Ureter (tissue), 1 donor: ENCODE data around the gene CPE. TPM values are rescaled to one million over a fixed set of nuclear protein-coding genes. Genes with fewer than 3 reads are reported as not detected.
"Not testable (repeated sequence)": the region's sequence is repeated elsewhere in the genome, so short reads cannot be mapped to it uniquely, and the experiment has no call there.

Source experiments
- DNase-seq: peaks from one replicate; pipeline ENCODE4 v3.0.0-alpha.2; 2020; ENCODE audit warnings: low spot score
- total RNA-seq: library from RNA; stranded (reverse); gene quantifications from one replicate; pipeline ENCODE4 v1.2.4, GENCODE V29; 2023
- donor health status: DM: yes; HTN: yes; CAD: no.

Gene CPE
- total RNA-seq, 1 donor from 2014 or later = 70.4 TPM

- DNase-seq = no peak
These were observed 85.6 kb downstream of the CPE start for GRCh38 chr4:165464376-165464775.

GRCh38 chr4:165464813-165465381 is 86.1 kb downstream of the CPE start:
- no peak for DNase-seq

- DNase-seq = no peak
These were observed 91.2 kb downstream of the CPE start for GRCh38 chr4:165470009-165470408.

- no peak for DNase-seq
These were observed 94.3 kb downstream of the CPE start for GRCh38 chr4:165472943-165473676.

DNA sequence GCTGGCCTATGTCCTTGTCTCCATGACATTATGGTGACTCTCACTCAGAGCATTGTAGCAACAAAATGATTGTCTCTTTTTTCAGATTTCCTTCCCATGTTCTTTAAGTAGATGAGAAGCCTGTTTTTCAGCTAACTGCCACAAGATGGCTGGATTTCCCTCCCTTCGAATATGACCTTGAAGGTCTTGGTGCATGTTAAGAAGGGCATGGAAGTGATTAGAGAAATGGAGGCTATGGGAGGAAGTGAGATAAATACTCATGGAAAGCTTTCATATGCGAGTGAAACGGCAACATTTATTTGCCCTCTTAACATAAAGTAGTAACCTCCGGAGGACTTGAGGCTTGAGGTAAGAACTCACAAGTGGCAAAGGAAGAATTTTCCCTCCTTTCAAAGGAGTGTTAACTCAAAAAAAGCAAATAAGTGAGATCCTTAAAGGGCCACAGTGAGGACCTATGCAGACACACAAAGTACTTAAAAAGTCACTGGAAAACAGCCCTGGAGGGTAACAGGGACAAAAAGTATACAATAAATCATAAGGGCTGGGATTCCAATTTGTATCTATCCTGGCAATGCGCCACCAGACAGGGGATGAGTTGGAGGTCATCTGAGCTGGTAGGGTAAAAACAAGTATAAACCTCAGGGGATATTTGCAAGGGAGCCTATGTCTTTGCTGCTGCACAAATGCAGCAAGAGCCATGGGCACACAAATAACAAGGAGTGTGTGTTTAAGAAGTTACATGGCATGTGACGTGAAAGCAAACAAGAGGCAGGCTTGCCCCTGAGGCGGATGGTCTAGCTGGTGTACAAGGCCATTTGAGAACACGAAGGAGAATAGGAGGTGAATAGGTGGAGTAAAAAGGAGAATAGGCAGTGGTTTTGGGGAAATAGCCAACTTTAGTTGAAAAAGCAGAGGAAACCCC is 96.2 kb downstream of the CPE start:
- DNase-seq = no peak

DNA sequence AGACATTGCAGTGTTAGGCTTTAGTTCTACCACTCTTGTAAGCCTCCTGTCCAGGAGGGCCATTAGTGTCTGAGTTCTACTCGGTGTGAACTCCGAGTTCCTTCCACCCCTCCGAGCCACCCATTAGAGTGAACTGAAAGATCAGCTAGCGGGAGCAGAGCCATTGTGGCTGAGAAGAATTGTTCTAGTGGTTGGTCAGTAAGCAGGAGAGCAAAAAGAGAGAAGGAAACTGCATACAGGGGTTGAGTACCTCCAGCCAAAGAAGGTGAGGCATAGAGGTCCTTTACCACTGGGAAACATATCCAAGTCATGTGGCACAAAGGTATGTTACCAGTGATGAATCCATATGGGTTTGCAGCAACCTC is 96.9 kb downstream of the CPE start:
- DNase-seq = no peak

DNA sequence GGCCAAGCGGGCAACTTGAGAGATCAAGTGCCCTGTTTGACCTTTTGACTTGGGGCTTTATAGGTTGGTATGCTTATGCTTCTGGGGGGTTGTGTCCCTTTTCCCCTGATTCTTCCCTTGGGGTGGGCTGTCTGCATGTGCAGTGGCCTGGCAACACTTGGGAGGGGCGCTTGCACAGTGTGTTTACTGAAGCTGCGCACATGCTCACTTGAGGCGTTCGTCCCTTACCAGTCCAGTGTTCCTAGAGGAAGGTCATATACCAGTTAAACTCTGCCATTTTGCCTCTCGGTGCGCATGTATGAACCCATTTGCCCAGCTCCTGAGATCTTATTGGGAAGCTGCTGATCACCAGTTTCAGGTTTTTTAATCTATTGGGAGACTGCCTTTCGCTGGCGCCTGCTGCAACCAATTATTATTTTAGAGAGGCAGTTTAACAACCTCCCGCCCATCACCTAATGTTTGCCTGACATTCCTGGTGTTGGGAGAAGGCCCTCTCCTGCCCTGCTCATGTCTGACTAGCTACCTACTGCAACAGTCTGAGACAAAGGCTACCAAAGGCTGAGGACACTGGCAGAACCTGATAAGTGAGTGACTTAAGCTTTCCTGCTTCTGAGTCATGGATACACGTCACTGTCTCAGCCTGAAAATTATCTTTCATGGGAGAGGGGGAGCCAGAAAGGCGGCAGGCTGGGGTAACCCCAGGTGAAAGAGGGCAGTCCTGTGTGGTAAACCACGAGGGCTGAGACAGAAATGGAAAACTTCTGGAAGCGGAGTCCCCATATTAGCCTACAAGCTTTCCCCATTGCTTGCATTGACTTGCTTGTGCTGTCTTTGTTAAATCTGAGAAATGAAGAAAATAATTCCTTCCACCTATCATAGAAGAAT is 97.6 kb downstream of the CPE start:
- peak; percentile 60 for DNase-seq

- DNase-seq = no peak
These were observed 99.0 kb downstream of the CPE start for GRCh38 chr4:165477799-165478198.

- DNase-seq = no peak
These were observed 99.5 kb downstream of the CPE start for GRCh38 chr4:165478260-165478659.

DNA sequence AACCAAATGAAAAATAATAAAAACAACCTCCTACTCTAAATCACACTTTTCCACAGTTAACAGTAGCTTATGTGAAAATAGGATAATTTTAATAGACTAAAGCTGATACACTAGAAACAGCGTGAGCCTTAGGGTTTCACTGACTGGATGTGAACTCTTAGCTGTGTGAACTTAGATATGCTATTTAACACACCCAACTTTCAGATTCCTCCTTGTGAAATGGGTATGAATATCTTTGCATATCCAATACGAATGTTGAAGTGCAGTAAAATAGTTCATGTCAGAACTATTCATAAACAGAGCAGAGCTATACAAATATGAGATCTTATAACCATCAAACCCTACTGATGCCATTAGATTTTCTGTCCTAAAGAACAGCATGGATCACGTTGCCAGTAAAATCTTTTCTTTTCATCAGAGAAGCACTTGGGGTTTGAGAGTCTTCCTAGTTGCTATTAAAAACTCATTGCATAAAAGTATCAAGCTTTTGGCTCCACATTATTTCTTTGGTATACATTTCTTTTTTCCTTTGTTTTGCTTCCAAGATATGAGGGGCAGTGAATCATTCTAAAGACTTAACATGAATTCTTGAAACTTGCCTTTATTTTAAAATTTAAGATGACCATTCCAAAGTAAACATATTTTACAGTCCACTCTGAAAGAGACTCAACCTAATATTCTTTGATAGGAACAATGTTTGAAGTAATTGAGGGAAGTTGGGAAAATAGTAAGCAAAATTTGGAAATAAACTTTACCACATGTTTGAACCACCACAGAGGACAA is 102.4 kb downstream of the CPE start:
- DNase-seq = no peak

DNA sequence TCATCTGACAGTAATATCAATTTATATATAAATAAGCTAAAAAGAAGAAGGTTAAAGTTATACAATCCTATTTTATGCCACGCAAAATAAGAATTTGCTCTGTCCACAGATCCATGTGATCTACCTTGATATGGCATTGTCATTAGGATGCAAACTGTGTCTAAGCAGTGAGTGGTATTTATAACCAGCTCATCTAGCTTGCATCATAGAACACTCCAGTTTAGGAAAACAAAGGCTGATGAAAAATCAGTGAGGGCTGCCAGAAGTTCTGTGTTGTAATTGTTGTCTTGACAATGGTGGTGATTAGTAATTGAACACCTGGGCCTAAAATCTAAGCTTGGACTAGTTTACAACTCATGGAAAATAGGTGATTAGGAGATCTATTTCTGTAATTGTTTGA is 111.0 kb downstream of the CPE start:
- DNase-seq = no peak

DNA sequence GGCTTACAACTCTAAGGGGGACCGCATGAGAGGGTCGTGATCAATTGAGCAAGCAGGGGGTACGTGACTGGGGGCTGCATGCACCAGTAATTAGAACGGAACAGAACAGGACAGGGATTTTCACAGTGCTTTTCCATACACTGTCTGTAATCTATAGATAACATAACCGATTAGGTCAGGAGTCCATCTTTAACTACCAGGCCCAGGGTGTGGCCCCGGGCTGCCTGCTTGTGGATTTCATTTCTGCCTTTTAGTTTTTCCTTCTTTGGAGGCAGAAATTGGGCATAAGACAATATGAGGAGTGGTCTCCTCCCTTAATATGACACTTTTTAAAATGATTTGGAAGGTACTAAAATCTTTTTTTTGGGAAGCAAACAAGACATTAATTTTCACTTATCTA is 113.8 kb downstream of the CPE start:
- DNase-seq = not testable (repeated sequence)

DNA sequence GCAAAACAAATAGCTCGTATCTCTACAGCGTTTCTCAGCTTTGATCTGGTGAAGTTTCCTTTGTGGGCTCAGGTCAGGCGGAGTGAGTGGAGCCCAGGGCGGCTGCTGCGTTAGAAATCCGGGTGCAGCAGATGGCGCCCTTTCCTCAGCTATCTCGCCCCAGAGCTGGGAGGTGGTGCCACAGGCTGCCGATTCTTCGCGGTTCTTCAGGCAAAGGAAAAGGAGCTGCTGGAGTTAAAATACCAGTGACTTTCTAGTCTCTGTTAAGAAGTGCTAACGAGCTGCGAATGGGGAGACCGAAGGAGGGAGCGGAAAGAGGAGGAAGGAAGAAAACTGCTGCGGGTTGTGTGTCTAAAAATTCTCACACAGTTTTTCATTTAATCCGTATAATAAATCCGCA is 114.6 kb downstream of the CPE start:
- peak; percentile 64 for DNase-seq

GRCh38 chr4:165502916-165503907 is 124.4 kb downstream of the CPE start:
- DNase-seq = no peak

GRCh38 chr4:165504184-165504583 is 125.4 kb downstream of the CPE start:
- DNase-seq = no peak

- no peak for DNase-seq
These were observed 127.4 kb downstream of the CPE start for GRCh38 chr4:165505958-165506837.

GRCh38 chr4:165506849-165507248 is 128.0 kb downstream of the CPE start:
- no peak for DNase-seq

DNA sequence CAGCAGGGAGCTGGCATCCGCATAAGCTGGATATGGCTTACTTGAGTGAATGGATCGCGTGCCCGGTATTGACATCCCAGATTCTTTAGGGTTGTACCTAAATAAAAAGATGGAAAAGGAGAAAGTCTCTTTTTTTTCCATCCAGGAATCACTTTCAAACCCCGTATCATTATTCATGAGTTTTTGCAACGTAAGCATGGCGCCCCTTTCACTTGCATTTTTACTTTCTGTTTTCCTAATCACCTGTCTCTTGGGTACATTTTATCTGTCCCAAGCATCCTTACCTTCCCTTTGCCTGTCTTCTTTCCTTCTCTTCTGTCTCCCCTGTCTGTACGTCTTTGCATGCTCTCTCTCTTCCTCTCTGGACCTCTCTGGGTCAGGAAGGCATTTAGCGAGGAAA is 128.6 kb downstream of the CPE start:
- DNase-seq = no peak
